Kidney (tissue), 14 donors: ENCODE measurements around the gene SLC18A3. TPM values are rescaled to one million over a fixed set of nuclear protein-coding genes. Genes with fewer than 3 reads are reported as not detected.

Source experiments
- DNase-seq, 5 donors: peaks; one replicate each; pipeline ENCODE4 v3.0.0-alpha.2; 2013 to 2020
- FAIRE-seq: peaks from 2 replicates; lab custom pipeline; 2012; peaks lifted over from hg19 to GRCh38; lab: Jason Lieb, UNC
- H3K27ac ChIP-seq, 2 donors: one replicate each; pipeline ENCODE4 v1.7.0; 2013; ENCODE audit warnings: low read depth in 2 of 2, low read length in 2 of 2, inconsistent platforms in 1 of 2
- H3K27me3 ChIP-seq: one replicate; pipeline ENCODE4 v1.7.1; 2013; ENCODE audit warnings: low read length, inconsistent platforms; ENCODE audit not compliant: control insufficient read depth, insufficient read depth
- H3K36me3 ChIP-seq, 3 donors: one replicate each; pipeline versions ENCODE4 v1.7.0 to v1.7.1; 2013; ENCODE audit warnings: low read length in 3 of 3, control low read depth in 1 of 3, inconsistent platforms in 1 of 3; ENCODE audit not compliant: insufficient read depth in 3 of 3, control insufficient read depth in 2 of 3
- H3K4me1 ChIP-seq, 3 donors: one replicate each; pipeline versions ENCODE4 v1.7.0 to v1.7.1; 2013; ENCODE audit warnings: low read length in 3 of 3, inconsistent platforms in 1 of 3, low read depth in 1 of 3; ENCODE audit not compliant: control insufficient read depth in 2 of 3, insufficient read depth in 2 of 3
- H3K4me3 ChIP-seq, 3 donors: one replicate each; pipeline versions ENCODE4 v1.7.0 to v1.8.1; 2013; ENCODE audit warnings: low read length in 3 of 3, control low read depth in 1 of 3, inconsistent platforms in 1 of 3
- H3K9ac ChIP-seq, 3 donors: one replicate each; pipeline versions ENCODE4 v1.7.0 to v1.7.1; 2013; ENCODE audit warnings: low read length in 3 of 3, control low read depth in 1 of 3, inconsistent platforms in 1 of 3
- H3K9me3 ChIP-seq, 3 donors: one replicate each; pipeline versions ENCODE4 v1.7.0 to v1.7.1; 2013; ENCODE audit warnings: low read length in 3 of 3, control low read depth in 1 of 3, inconsistent platforms in 1 of 3; ENCODE audit not compliant: control insufficient read depth in 2 of 3, insufficient read depth in 1 of 3
- CTCF ChIP-seq: IDR thresholded peaks from 3 replicates; pipeline ENCODE4 v1.5.1; 2012; ENCODE audit warnings: mild to moderate bottlenecking, moderate library complexity, borderline replicate concordance; ENCODE audit not compliant: insufficient read depth; ENCODE audit errors: extremely low read depth
- intact Hi-C: fragments of 100-400 bp; cut with DNase I; formaldehyde crosslinking; loops from one replicate; pipeline ENCODE4 v1.11.1; 2022
- polyA plus RNA-seq: library from polyadenylated mRNA; stranded (reverse); fragments of 350-450 nt; fragmentation: Illumina TruSeq; extraction: RNeasy Lipid Tissue Mini Kit (QIAGEN cat#74804); gene quantifications from one replicate; pipeline ENCODE4 v1.2.3, GENCODE V29; 2014; ENCODE audit warnings: low read depth, low replicate concordance; ENCODE audit not compliant: insufficient read depth
- total RNA-seq: library from RNA; stranded (reverse); fragmentation: NEBNext Ultra II Directional; extraction: Animal tissue kit (Norgen Biotek cat#: 25700); gene quantifications from one replicate; pipeline ENCODE4 v1.2.1, GENCODE V29; 2021
- donor health status: control.
- donor health status: control.
- donor health status: control.
- donor health status: control.
- donor health status: control.
- donor health status: DM: yes; HTN: yes; CAD: no.
- donor health status: Normal renal cell carcinoma (clear cell type).

Gene SLC18A3
- total and polyA plus RNA-seq, 2 donors from 2014 or later: not detected

GRCh38 chr10:49606981-49607535, 3.1 kb upstream of the SLC18A3 start:
- FAIRE-seq: no peak
- Histone ChIP-seq H3K27me3 (peaks cover 28% of the 10 kb centered on the region), H3K36me3 (no peaks in the 10 kb centered on the region), H3K4me1 (peaks cover 0 to 11% (median 0%) of the 10 kb centered on the region in 3 donors), H3K4me3 (no peak overlapping the region), H3K27ac (no peak overlapping the region), H3K9ac (no peak overlapping the region), H3K9me3 (no peaks in the 10 kb centered on the region)
- TF ChIP-seq CTCF: no peak
- intact Hi-C loops: no loop called here
- DNase-seq: peak; percentile 85 to 92 (median 92)

DNA sequence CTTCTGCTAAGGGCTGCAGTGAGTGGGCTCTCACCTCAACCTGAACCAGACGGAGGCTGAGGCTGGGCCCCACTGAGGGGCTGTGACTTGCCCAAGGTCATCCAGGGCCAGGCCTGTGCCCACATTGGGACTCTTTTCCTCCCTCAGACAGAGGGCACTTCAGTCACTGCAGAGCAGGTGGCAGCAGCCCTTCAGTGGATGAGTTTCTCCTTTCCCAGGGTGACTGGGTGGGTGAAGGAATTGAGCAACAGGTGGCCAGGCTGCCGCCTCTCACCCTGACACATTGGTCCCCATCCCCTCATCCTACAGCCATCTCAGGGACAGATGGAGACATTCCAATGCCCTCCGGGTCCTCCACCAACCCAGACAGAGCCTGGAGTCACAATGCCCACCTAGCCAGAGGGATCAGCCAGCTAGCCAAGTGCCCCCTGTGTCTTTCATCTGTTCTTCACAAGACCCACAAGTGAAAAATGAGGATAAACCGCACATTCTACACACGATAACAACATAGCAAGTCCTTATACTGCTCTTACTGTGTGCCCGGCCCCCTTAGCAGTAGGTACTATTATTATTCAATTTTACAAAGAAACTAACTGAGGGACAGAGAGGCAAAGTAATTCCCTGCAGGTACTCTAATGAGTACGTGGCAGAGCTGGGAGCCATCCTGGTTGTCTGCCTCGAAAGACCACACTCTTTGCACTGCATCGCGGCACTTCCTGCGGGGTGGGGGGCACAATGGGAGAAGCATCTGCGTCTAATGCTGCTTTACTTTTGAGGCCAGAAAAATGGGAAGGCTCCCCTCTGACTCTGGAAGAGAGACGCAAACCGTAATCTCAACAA, 1.7 kb upstream of the SLC18A3 start:
- Histone ChIP-seq H3K9ac (no peak overlapping the region), H3K27ac (no peak overlapping the region), H3K27me3 (peaks cover 39% of the 10 kb centered on the region), H3K4me1 (peaks cover 0 to 14% (median 0%) of the 10 kb centered on the region in 3 donors), H3K4me3 (no peak overlapping the region), H3K9me3 (no peaks in the 10 kb centered on the region), H3K36me3 (no peaks in the 10 kb centered on the region)
- TF ChIP-seq CTCF: no peak
- FAIRE-seq: no peak
- peak in 1 of 5 donors; percentile 27 for DNase-seq
- intact Hi-C loops: no loop called here

- H3K9me3 ChIP-seq: no peaks in the 10 kb centered on the region
- H3K27me3 ChIP-seq: peaks cover 45% of the 10 kb centered on the region
- peaks cover 0 to 14% (median 0%) of the 10 kb centered on the region in 3 donors for H3K4me1 ChIP-seq
- H3K4me3 ChIP-seq: no peak overlapping the region
- FAIRE-seq (no peak), DNase-seq (no peak)
- no peak overlapping the region for H3K27ac ChIP-seq
- TF ChIP-seq CTCF: no peak
- no peak overlapping the region for H3K9ac ChIP-seq
- intact Hi-C loops: no loop called here
- no peaks in the 10 kb centered on the region for H3K36me3 ChIP-seq
Observed at GRCh38 chr10:49609006-49609282, 1.2 kb upstream of the SLC18A3 start.
